Measurements from ENCODE around the gene TEX28.
"Not testable (repeated sequence)": the region's sequence is repeated elsewhere in the genome, so short reads cannot be mapped to it uniquely, and the experiment has no call there.

TEX28 gene, protein sequence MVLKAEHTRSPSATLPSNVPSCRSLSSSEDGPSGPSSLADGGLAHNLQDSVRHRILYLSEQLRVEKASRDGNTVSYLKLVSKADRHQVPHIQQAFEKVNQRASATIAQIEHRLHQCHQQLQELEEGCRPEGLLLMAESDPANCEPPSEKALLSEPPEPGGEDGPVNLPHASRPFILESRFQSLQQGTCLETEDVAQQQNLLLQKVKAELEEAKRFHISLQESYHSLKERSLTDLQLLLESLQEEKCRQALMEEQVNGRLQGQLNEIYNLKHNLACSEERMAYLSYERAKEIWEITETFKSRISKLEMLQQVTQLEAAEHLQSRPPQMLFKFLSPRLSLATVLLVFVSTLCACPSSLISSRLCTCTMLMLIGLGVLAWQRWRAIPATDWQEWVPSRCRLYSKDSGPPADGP

GRCh38 chrX:154294791-154295574 lies at the start of gene TEX28:
TSS of gene TEX28 (minus strand) at chrX:154295124. CDS start at chrX:154292117, 3,007 bp downstream.
- DNase-seq (ENCODE audit: low spot score): no peak

DNA sequence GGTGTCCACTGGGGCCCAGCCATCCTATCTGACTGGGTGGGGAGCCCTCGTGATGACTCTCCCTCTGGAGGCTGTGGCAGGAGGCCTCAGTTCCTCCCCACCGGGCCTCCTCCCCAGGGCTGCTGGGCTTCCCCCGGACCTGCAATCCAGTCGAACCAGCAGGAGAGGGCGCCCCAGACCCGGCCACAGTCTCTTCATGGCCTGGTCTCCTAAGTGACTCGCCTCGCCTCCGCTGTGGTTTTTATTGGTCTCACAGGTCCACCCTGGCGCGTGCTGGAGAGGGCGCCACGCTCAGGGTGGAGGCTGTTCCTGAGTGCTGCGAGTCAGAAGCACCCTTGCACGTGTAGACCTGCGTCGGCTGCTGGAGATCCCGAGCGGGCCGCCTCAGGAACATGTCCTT lies 48.7 kb upstream of the TEX28 start:
- not testable (repeated sequence) for DNase-seq (ENCODE audit: low spot score)

- not testable (repeated sequence) for DNase-seq (ENCODE audit: low spot score)
Measured at GRCh38 chrX:154343063-154343462, 48.1 kb upstream of the TEX28 start.

DNA sequence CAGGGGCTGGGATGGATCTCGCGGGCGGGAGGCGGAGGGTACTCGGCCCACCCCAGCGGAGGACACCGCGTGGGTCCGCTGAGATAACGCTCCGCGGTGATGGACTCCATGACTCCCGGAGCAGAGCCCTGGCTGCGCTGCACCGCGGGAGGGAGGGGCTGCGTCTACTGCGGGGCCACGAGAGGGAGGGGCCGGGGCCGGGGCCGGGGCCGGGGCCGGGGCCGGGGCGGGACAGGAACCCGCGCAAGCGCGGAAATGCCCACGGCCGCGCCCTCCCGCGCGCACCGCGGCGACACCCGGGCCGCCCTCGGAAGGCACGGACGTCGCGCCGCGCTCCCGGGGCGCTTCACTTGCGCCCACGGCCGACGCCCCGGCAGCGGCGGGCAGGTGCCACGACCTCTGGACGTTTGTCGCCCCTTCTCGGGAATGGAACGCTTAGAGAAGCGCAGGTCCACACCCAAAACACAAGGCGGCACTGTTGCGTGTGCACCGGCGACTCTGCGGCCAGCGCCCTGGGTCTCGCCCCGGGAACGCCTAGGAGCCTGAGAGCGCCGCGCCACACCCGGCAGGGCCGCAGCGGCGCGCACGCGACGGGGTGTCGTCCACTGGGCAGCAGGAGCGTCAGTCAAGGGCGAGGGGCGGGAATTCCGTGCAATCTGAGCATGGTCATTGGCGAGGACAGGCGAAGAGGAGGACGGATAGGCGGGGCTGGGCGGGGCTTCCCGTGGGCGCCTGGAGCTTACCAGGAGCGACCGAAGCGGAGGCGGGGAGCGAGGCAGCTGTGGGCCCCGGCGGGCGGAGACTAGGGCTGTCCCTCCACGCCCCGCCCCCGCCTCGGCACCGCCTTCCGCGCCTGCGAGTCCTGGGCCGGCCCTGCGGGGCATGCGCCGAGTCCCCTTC lies 46.7 kb upstream of the TEX28 start:
- not testable (repeated sequence) for DNase-seq (ENCODE audit: low spot score)

- no peak for DNase-seq (ENCODE audit: low spot score)
Measured at GRCh38 chrX:154334496-154334895, 39.6 kb upstream of the TEX28 start.

- peak; percentile 54 for DNase-seq (ENCODE audit: low spot score)
Measured at GRCh38 chrX:154333837-154334271, 38.9 kb upstream of the TEX28 start.

- no peak for DNase-seq (ENCODE audit: low spot score)
Measured at GRCh38 chrX:154333116-154333515, 38.2 kb upstream of the TEX28 start.

DNA sequence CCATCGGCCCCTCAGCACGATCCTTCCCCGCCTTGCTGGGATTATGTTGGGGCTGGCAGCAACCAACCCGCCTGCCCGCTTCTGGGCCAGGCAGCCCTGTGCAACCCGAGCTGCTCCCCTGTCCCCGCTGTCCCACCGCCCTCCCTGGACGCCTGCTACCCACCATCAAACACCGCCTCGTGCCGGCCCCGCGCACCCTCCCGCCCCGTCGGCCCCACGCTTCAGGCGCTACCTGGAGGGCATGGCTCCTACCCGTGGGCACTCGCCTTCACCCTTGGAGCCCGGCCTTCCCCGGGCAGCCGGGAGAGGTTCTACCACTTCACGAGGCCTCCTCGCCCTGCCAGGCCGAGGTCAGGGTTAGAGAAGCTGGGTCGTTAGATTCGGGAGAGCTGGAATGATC lies 37.6 kb upstream of the TEX28 start:
- no peak for DNase-seq (ENCODE audit: low spot score)

DNA sequence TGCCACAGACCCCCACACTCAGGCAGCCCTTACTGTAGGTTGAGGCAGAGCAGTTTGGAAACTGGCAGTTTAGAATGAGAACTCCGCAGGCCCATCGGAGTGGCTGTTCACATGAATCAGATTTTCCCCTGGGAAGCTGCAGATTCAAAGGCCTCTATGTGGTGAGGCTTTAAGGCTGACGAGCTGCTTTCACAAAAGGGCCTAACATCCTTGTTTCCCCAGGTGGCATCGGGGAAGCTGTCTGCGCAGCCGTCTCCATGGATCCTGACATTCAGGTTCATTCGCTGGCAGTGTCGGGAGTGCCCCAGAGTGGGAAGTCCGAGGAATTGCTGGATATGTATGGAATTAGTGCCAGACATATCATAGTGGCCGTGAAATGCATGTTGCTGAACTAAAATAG lies 34.4 kb upstream of the TEX28 start:
- DNase-seq (ENCODE audit: low spot score): no peak

DNA sequence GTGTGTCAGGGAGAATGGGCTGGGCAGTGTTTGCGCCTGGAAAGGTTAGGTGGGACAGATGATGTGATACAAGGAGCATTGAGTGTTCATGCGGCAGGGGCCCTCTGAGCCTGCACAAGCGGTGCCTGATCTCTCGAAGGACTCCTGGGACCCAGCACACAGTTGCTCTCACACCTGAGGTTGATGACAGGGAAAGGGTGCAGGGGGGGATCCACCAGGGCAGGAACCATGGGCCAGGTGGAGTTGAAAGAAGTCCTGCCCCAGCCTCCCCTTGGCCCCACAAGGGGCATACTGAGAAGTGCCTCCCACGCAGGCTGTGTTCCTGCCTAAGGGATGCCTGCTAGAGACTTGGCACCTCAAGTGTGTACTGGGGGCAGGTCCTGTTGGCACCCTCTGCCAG lies 33.7 kb upstream of the TEX28 start:
- DNase-seq (ENCODE audit: low spot score): no peak

- no peak for DNase-seq (ENCODE audit: low spot score)
Measured at GRCh38 chrX:154327038-154327820, 32.3 kb upstream of the TEX28 start.

GRCh38 chrX:154325541-154325940 lies 30.6 kb upstream of the TEX28 start:
- DNase-seq (ENCODE audit: low spot score): no peak

DNA sequence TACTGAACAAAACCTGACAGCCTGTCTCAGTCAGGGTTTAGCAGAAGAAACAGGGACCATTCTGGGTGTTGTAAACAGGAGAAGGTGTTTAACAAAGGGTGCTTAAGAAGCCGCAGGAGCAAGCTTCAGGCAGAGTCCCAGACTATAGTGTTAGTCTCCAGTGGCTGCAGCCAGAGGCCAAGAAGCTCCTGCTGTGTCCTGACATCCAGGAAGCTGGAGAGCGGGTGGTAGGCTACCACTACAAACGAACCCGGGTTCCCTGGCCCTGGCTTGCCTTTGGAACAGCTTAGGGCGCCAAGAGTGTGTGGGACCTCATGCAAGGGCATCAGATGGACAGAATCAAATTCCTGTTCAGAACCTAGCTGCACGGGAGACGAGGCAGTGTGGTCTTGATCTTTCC lies 28.6 kb upstream of the TEX28 start:
- no peak for DNase-seq (ENCODE audit: low spot score)

- DNase-seq (ENCODE audit: low spot score): no peak
Measured at GRCh38 chrX:154322890-154323289, 28.0 kb upstream of the TEX28 start.

GRCh38 chrX:154321594-154321993 lies 26.7 kb upstream of the TEX28 start:
- no peak for DNase-seq (ENCODE audit: low spot score)

GRCh38 chrX:154321152-154321551 lies 26.2 kb upstream of the TEX28 start:
- no peak for DNase-seq (ENCODE audit: low spot score)

- DNase-seq (ENCODE audit: low spot score): no peak
Measured at GRCh38 chrX:154320406-154320805, 25.5 kb upstream of the TEX28 start.

GRCh38 chrX:154317391-154317995 lies 22.6 kb upstream of the TEX28 start:
- peak; percentile 35 for DNase-seq (ENCODE audit: low spot score)

GRCh38 chrX:154315416-154315815 lies 20.5 kb upstream of the TEX28 start:
- no peak for DNase-seq (ENCODE audit: low spot score)

DNA sequence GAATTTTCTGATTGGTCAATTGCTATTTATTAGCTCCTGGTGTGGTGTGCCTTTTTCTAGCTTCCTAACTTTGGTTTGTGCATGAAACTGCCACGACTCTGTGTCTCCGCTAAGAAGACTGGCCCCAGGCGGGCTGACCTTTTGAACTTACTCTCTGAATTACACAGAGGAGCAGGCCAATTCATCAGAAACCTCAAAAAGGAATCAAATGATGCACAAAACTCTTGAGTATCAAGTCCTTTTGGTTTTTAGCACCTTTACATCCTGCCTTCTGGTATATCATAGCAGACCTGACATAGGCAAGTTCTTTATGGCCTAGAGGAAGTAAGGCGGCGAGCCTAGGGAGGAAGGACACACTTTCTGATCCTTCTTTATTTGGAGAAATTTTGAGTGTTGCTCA lies 18.2 kb upstream of the TEX28 start:
- no peak for DNase-seq (ENCODE audit: low spot score)

DNA sequence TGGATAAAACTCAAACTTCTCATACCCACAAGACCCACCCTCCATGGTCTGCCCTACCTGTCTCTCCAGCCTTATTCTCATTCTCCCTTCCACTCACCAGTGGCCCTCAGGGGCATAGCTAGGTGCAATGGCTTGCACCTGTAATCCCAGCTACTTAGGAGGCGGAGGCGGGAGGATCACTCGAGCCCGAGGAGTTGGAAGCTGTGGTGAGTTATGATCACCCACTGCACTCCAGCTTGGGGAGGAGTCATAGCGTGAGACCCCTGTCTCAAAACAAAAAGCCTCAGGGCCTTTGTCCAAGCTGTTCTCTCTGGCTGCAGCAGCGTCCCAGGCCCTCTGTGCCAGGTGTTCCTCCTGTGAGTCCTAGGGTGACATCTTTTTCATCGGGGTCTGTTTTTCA lies 17.2 kb upstream of the TEX28 start:
- no peak for DNase-seq (ENCODE audit: low spot score)

Data from kidney capillary endothelial cell (primary cell).